T-helper 1 cell treated with Interleukin-12 subunit alpha and Interleukin-12 subunit beta and Interleukin-4 antibody, amounts not matched to agents 30 μg/mL and 1 μg/mL, for 36 hours (primary cell): ENCODE measurements around the gene MRPL55.

Experiments used
- H3K27ac Mint-ChIP-seq: one replicate; pipeline ENCODE4 v1.8.0; 2021; ENCODE audit warnings: mild to moderate bottlenecking, mixed read lengths
- H3K27me3 Mint-ChIP-seq: one replicate; pipeline ENCODE4 v1.8.0; 2021; ENCODE audit warnings: low read depth, mixed read lengths
- H3K36me3 Mint-ChIP-seq: one replicate; pipeline ENCODE4 v1.8.0; 2021; ENCODE audit warnings: low read depth, mixed read lengths
- H3K4me1 Mint-ChIP-seq: one replicate; pipeline ENCODE4 v1.8.0; 2021; ENCODE audit warnings: low read depth, mixed read lengths
- H3K4me3 Mint-ChIP-seq: one replicate; pipeline ENCODE4 v1.8.0; 2021; ENCODE audit warnings: mild to moderate bottlenecking, moderate library complexity, mixed read lengths
- H3K9me3 Mint-ChIP-seq: one replicate; pipeline ENCODE4 v1.8.0; 2021; ENCODE audit warnings: mixed read lengths

The MRPL55 gene

GRCh38 chr1:228109073-228109961 is at the start of gene MRPL55:
Gene MRPL55, minus strand, starts transcription at chr1:228109299. Its CDS starts 1,039 bp downstream, at chr1:228108260.
- Mint-ChIP-seq H3K4me3 (peak within 1 kb of the TSS; percentile 89), H3K27me3 (no peaks in the 10 kb centered on the region), H3K36me3 (peaks cover 2% of the 10 kb centered on the region), H3K9me3 (no peaks in the 10 kb centered on the region), H3K27ac (peak within 1 kb of the TSS; percentile 94), H3K4me1 (peaks cover 16% of the 10 kb centered on the region)

- no peak overlapping the region for H3K27ac Mint-ChIP-seq
- H3K36me3 Mint-ChIP-seq: no peaks in the 10 kb centered on the region
- no peak overlapping the region for H3K4me3 Mint-ChIP-seq
- no peaks in the 10 kb centered on the region for H3K27me3 Mint-ChIP-seq
- H3K4me1 Mint-ChIP-seq: peaks cover 2% of the 10 kb centered on the region
- no peaks in the 10 kb centered on the region for H3K9me3 Mint-ChIP-seq
Measured at GRCh38 chr1:228158151-228159007, 49.3 kb upstream of the MRPL55 start.

- no peak overlapping the region for H3K4me3 Mint-ChIP-seq
Measured at GRCh38 chr1:228157729-228158126, 48.6 kb upstream of the MRPL55 start.

GRCh38 chr1:228156941-228157728 is 48.0 kb upstream of the MRPL55 start:
- Mint-ChIP-seq H3K9me3 (no peaks in the 10 kb centered on the region), H3K4me1 (peaks cover 2% of the 10 kb centered on the region), H3K4me3 (no peak overlapping the region), H3K27ac (no peak overlapping the region), H3K36me3 (no peaks in the 10 kb centered on the region), H3K27me3 (no peaks in the 10 kb centered on the region)

More at GRCh38 chr1:228157729-228158126, 48.6 kb upstream of the MRPL55 start:
- Mint-ChIP-seq H3K4me1 (peaks cover 2% of the 10 kb centered on the region), H3K27ac (no peak overlapping the region), H3K9me3 (no peaks in the 10 kb centered on the region), H3K27me3 (no peaks in the 10 kb centered on the region), H3K36me3 (no peaks in the 10 kb centered on the region)

GRCh38 chr1:228156515-228156881 is 47.4 kb upstream of the MRPL55 start:
- Mint-ChIP-seq H3K27me3 (no peaks in the 10 kb centered on the region), H3K4me1 (peaks cover 2% of the 10 kb centered on the region), H3K9me3 (no peaks in the 10 kb centered on the region), H3K36me3 (no peaks in the 10 kb centered on the region), H3K27ac (no peak overlapping the region), H3K4me3 (no peak overlapping the region)

GRCh38 chr1:228155596-228156514 is 46.8 kb upstream of the MRPL55 start:
- Mint-ChIP-seq H3K4me1 (peaks cover 2% of the 10 kb centered on the region), H3K4me3 (no peak overlapping the region), H3K27me3 (no peaks in the 10 kb centered on the region), H3K27ac (no peak overlapping the region), H3K9me3 (no peaks in the 10 kb centered on the region), H3K36me3 (no peaks in the 10 kb centered on the region)

GRCh38 chr1:228154670-228155571 is 45.8 kb upstream of the MRPL55 start:
- no peaks in the 10 kb centered on the region for H3K27me3 Mint-ChIP-seq
- no peaks in the 10 kb centered on the region for H3K9me3 Mint-ChIP-seq
- H3K4me3 Mint-ChIP-seq: peak overlapping the region; percentile 31
- H3K4me1 Mint-ChIP-seq: peaks cover 2% of the 10 kb centered on the region
- H3K27ac Mint-ChIP-seq: peak overlapping the region; percentile 65
- H3K36me3 Mint-ChIP-seq: no peaks in the 10 kb centered on the region

GRCh38 chr1:228154021-228154669 is 45.0 kb upstream of the MRPL55 start:
- H3K4me1 Mint-ChIP-seq: peaks cover 2% of the 10 kb centered on the region
- no peak overlapping the region for H3K4me3 Mint-ChIP-seq
- H3K27ac Mint-ChIP-seq: peak overlapping the region; percentile 65
- H3K9me3 Mint-ChIP-seq: no peaks in the 10 kb centered on the region
- H3K36me3 Mint-ChIP-seq: no peaks in the 10 kb centered on the region
- no peaks in the 10 kb centered on the region for H3K27me3 Mint-ChIP-seq

- Mint-ChIP-seq H3K36me3 (no peaks in the 10 kb centered on the region), H3K9me3 (no peaks in the 10 kb centered on the region), H3K4me3 (no peak overlapping the region), H3K4me1 (peaks cover 2% of the 10 kb centered on the region), H3K27ac (peak overlapping the region; percentile 31), H3K27me3 (no peaks in the 10 kb centered on the region)
Measured at GRCh38 chr1:228152918-228153258, 43.8 kb upstream of the MRPL55 start.

- Mint-ChIP-seq H3K27ac (peak overlapping the region; percentile 31), H3K9me3 (no peaks in the 10 kb centered on the region), H3K4me1 (peaks cover 2% of the 10 kb centered on the region), H3K36me3 (no peaks in the 10 kb centered on the region), H3K27me3 (no peaks in the 10 kb centered on the region), H3K4me3 (no peak overlapping the region)
Measured at GRCh38 chr1:228152097-228152917, 43.2 kb upstream of the MRPL55 start.

GRCh38 chr1:228151180-228151925 is 42.3 kb upstream of the MRPL55 start:
- Mint-ChIP-seq H3K27ac (no peak overlapping the region), H3K4me3 (no peak overlapping the region), H3K36me3 (no peaks in the 10 kb centered on the region), H3K27me3 (no peaks in the 10 kb centered on the region), H3K9me3 (no peaks in the 10 kb centered on the region), H3K4me1 (peaks cover 2% of the 10 kb centered on the region)
